IMR-90 (cell line): ENCODE data around the gene NDUFAF8. TPM values are rescaled to one million over a fixed set of nuclear protein-coding genes. Genes with fewer than 3 reads are reported as not detected.

ENCODE experiments used
- ATAC-seq: fragments of 200-7000 bp; cut with Tn5 transposase; 2 replicates; pipeline ENCODE4 v1.9.1; 2020; ENCODE audit warnings: low read depth, mild to moderate bottlenecking, moderate library complexity
- BruUV-seq: library from RNA; stranded (reverse); fragments of 400-500 nt; replicated peaks from 2 replicates; lab custom pipeline; 2021; lab: Mats Ljungman, UMichigan
- CTCF ChIA-PET: fragments of 300-600 bp; formaldehyde crosslinking; extraction: SDS; loops from one replicate; lab custom pipeline; 2021; ENCODE audit warnings: antibody characterized with exemption; lab: Yijun Ruan, JAX
- POLR2A ChIA-PET: fragments of 300-600 bp; sonication (Branson Sonifier 250); formaldehyde crosslinking; loops from one replicate; lab custom pipeline; 2022; ENCODE audit warnings: antibody characterized with exemption; ENCODE audit not compliant: unreplicated experiment; lab: Charles Lee
- DNase-seq: peaks from one replicate; pipeline ENCODE4 v3.0.0; 2013
- H2AFZ ChIP-seq: replicated peaks from 2 replicates; pipeline ENCODE3; 2013; ENCODE audit warnings: low read length, mild to moderate bottlenecking; ENCODE audit not compliant: poor library complexity
- H2AK5ac ChIP-seq: 2 replicates; pipeline ENCODE4 v1.6.1; 2013; ENCODE audit warnings: low read depth, low read length, inconsistent platforms
- H2AK9ac ChIP-seq: replicated peaks from 2 replicates; pipeline ENCODE3; 2013; ENCODE audit warnings: mild to moderate bottlenecking, low read depth, low read length, moderate library complexity; ENCODE audit not compliant: poor library complexity
- H2BK120ac ChIP-seq: 2 replicates; pipeline ENCODE4 v1.6.1; 2013; ENCODE audit warnings: low read depth, low read length, inconsistent platforms
- H2BK15ac ChIP-seq: 3 replicates; pipeline ENCODE4 v1.6.1; 2013; ENCODE audit warnings: low read depth, low read length, inconsistent platforms
- H2BK20ac ChIP-seq: 2 replicates; pipeline ENCODE4 v1.6.1; 2013; ENCODE audit warnings: low read depth, mild to moderate bottlenecking, inconsistent platforms, low read length, moderate library complexity
- H2BK5ac ChIP-seq: 2 replicates; pipeline ENCODE4 v1.6.1; 2013; ENCODE audit warnings: mild to moderate bottlenecking, low read depth, low read length, inconsistent platforms; ENCODE audit not compliant: poor library complexity, severe bottlenecking
- H3K14ac ChIP-seq: replicated peaks from 2 replicates; pipeline ENCODE4 v1.6.1; 2013; ENCODE audit warnings: low read depth, low read length, inconsistent platforms
- H3K18ac ChIP-seq: 2 replicates; pipeline ENCODE4 v1.6.1; 2013; ENCODE audit warnings: low read depth, low read length, control low read depth
- H3K23ac ChIP-seq: 2 replicates; pipeline ENCODE4 v1.6.1; 2013; ENCODE audit warnings: low read depth, low read length, inconsistent platforms
- H3K27ac ChIP-seq: 2 replicates; pipeline ENCODE4 v1.5.1; 2013; ENCODE audit warnings: mild to moderate bottlenecking, control low read depth, low read length; ENCODE audit not compliant: insufficient read depth
- H3K27me3 ChIP-seq: 2 replicates; pipeline ENCODE4 v1.6.1; 2013; ENCODE audit warnings: low read length; ENCODE audit not compliant: control insufficient read depth, insufficient read depth
- H3K36me3 ChIP-seq: 2 replicates; pipeline ENCODE4 v1.6.1; 2013; ENCODE audit warnings: low read length, mixed read lengths; ENCODE audit not compliant: control insufficient read depth, insufficient read depth
- H3K4ac ChIP-seq: 2 replicates; pipeline ENCODE4 v1.6.1; 2013; ENCODE audit warnings: low read depth, low read length, inconsistent platforms
- H3K4me1 ChIP-seq: 2 replicates; pipeline ENCODE4 v1.6.1; 2013; ENCODE audit warnings: low read length, mixed read lengths; ENCODE audit not compliant: control insufficient read depth, insufficient read depth
- H3K4me2 ChIP-seq: 2 replicates; pipeline ENCODE4 v1.6.1; 2013; ENCODE audit warnings: low read depth, mild to moderate bottlenecking, control low read depth, low read length, moderate library complexity
- H3K4me3 ChIP-seq: 2 replicates; pipeline ENCODE4 v1.5.1; 2013; ENCODE audit warnings: low read depth, mild to moderate bottlenecking, control low read depth, low read length, moderate library complexity; ENCODE audit not compliant: insufficient read depth
- H3K56ac ChIP-seq: 2 replicates; pipeline ENCODE4 v1.6.1; 2013; ENCODE audit warnings: low read length, inconsistent platforms; ENCODE audit not compliant: insufficient read depth; ENCODE audit errors: extremely low read depth
- H3K79me1 ChIP-seq, 2 experiments: 2 replicates each; pipeline ENCODE4 v1.6.1; 2013; ENCODE audit warnings: low read length in 2 of 2, inconsistent platforms in 1 of 2, low read depth in 1 of 2
- H3K9ac ChIP-seq: 2 replicates; pipeline ENCODE4 v1.6.1; 2013; ENCODE audit warnings: low read depth, low read length, control low read depth
- H3K9me1 ChIP-seq: 2 replicates; pipeline ENCODE4 v1.6.1; 2013; ENCODE audit warnings: low read length, inconsistent platforms; ENCODE audit not compliant: insufficient read depth
- H3K9me3 ChIP-seq: 2 replicates; pipeline ENCODE4 v1.6.1; 2013; ENCODE audit warnings: low read length; ENCODE audit not compliant: control insufficient read depth, insufficient read depth
- H4K20me1 ChIP-seq: 2 replicates; pipeline ENCODE4 v1.6.1; 2013; ENCODE audit warnings: low read length, inconsistent platforms; ENCODE audit not compliant: insufficient read depth
- H4K5ac ChIP-seq: 2 replicates; pipeline ENCODE4 v1.6.1; 2013; ENCODE audit warnings: mild to moderate bottlenecking, low read depth, low read length, control low read depth
- H4K8ac ChIP-seq, 2 experiments: 2 replicates each; pipeline ENCODE4 v1.6.1; 2013; ENCODE audit warnings: low read depth in 2 of 2, low read length in 2 of 2, control low read depth in 1 of 2, inconsistent platforms in 1 of 2
- H4K91ac ChIP-seq: 2 replicates; pipeline ENCODE4 v1.6.1; 2013; ENCODE audit warnings: low read depth, low read length, inconsistent platforms; ENCODE audit not compliant: insufficient read depth
- BHLHE40 ChIP-seq: fragments of 150-350 bp; IDR thresholded peaks from 2 replicates; pipeline ENCODE4 v1.6.1; 2016; ENCODE audit warnings: mild to moderate bottlenecking, low read depth, low read length
- CEBPB ChIP-seq: IDR thresholded peaks from 2 replicates; pipeline ENCODE4 v1.6.1; 2012; ENCODE audit warnings: low read depth, low read length, improper control_type of control experiment
- CHD1 ChIP-seq: IDR thresholded peaks from 2 replicates; pipeline ENCODE4 v1.6.1; 2012; ENCODE audit warnings: low read depth, low read length, improper control_type of control experiment
- CTCF ChIP-seq: conservative IDR thresholded peaks from 2 replicates; pipeline ENCODE4 v1.5.1; 2012; ENCODE audit warnings: mild to moderate bottlenecking, low read depth, low read length, improper control_type of control experiment
- MAZ ChIP-seq: IDR thresholded peaks from 2 replicates; pipeline ENCODE4 v1.6.1; 2012; ENCODE audit warnings: low read depth, mild to moderate bottlenecking, low read length, improper control_type of control experiment, moderate library complexity, borderline replicate concordance
- MXI1 ChIP-seq: IDR thresholded peaks from 2 replicates; pipeline ENCODE4 v1.6.1; 2012; ENCODE audit warnings: low read depth, mild to moderate bottlenecking, low read length, moderate library complexity, borderline replicate concordance
- POLR2A ChIP-seq: IDR thresholded peaks from 2 replicates; pipeline ENCODE4 v1.6.1; 2012; ENCODE audit warnings: mild to moderate bottlenecking, low read depth, low read length
- RCOR1 ChIP-seq: IDR thresholded peaks from 2 replicates; pipeline ENCODE4 v1.6.1; 2012; ENCODE audit warnings: mild to moderate bottlenecking, low read length, improper control_type of control experiment; ENCODE audit not compliant: insufficient replicate concordance
- RFX5 ChIP-seq: IDR thresholded peaks from 2 replicates; pipeline ENCODE4 v1.8.0; 2012; ENCODE audit warnings: low read depth, mild to moderate bottlenecking, low read length, moderate library complexity
- WGBS, 2 experiments: methylation state at CpG; one replicate each; pipeline versions ENCODE4 v1.1.5 to v1.1.7; 2013; ENCODE audit warnings: missing lambda C conversion rate in 2 of 2; ENCODE audit not compliant: insufficient read length in 1 of 2; ENCODE audit errors: extremely low coverage in 2 of 2; 5-methylcytosine and 5-hydroxymethylcytosine counted together
- dilution Hi-C: fragments of 300-500 bp; cut with HindIII; formaldehyde crosslinking; loops from one replicate; pipeline ENCODE4 v1.14.3; 2018; ENCODE audit warnings: low sequenced_read_pairs; ENCODE audit not compliant: unreplicated experiment
- in situ Hi-C: fragments of 300-500 bp; cut with MboI; formaldehyde crosslinking; loops from 3 replicates; pipeline ENCODE4 v1.14.3; 2019; ENCODE audit warnings: low sequenced_read_pairs, inconsistent platforms, mixed read lengths
- intact Hi-C: fragments of 100-400 bp; cut with micrococcal nuclease; formaldehyde crosslinking; loops from 2 replicates; pipeline ENCODE4 v1.10.0; 2022
- polyA plus RNA-seq, 3 experiments: library from polyadenylated mRNA; depleted of rRNA; stranded (reverse); fragments of >200 nt; gene quantifications; 2 replicates each; pipeline ENCODE4 v1.2.3, GENCODE V29; 2012; ENCODE audit warnings: low replicate concordance in 1 of 3
- total RNA-seq: library from RNA; depleted of rRNA; stranded (reverse); fragments of >200 nt; gene quantifications from 2 replicates; pipeline ENCODE4 v1.2.3, GENCODE V29; 2012

NDUFAF8 gene
- total and polyA plus RNA-seq, 2 of the 4 experiments (the other 2 are of a cell fraction) = 11.1 to 65.0 TPM

GRCh38 chr17:81193051-81193410, 46.1 kb upstream of the NDUFAF8 start:
- Histone ChIP-seq H3K27me3 (no peaks in the 10 kb centered on the region), H3K14ac (no peak overlapping the region), H2AK9ac (no peak overlapping the region), H3K56ac (no peak overlapping the region), H3K23ac (no peak overlapping the region), H4K20me1 (no peaks in the 10 kb centered on the region; the same call in 1 of the 2 replicates), H3K4ac (no peak overlapping the region), H3K18ac (no peak overlapping the region), H2AFZ (no peak overlapping the region), H4K91ac (no peak overlapping the region), H4K5ac (no peak overlapping the region), H3K9me1 (no peaks in the 10 kb centered on the region), H3K4me2 (no peak overlapping the region), H3K4me3 (no peak overlapping the region), H3K9me3 (no peaks in the 10 kb centered on the region), H2BK5ac (no peak overlapping the region), H3K4me1 (no peaks in the 10 kb centered on the region), H2BK20ac (no peak overlapping the region), H3K9ac (no peak overlapping the region), H4K8ac (no peak overlapping the region), H2BK120ac (no peak overlapping the region), H2AK5ac (no peak overlapping the region), H2BK15ac (no peak overlapping the region), H3K36me3 (peaks cover 11% of the 10 kb centered on the region), H3K27ac (no peak overlapping the region), H3K79me1 (no peaks in the 10 kb centered on the region)
- CTCF ChIA-PET = no interaction called here
- ATAC-seq (no peak), DNase-seq (no peak)
- POLR2A ChIA-PET = no interaction called here
- dilution Hi-C loops = no loop called here
- no peak for TF ChIP-seq MAZ
- TF ChIP-seq RFX5 = no peak
- no peak for TF ChIP-seq POLR2A
- no peak for TF ChIP-seq CEBPB
- TF ChIP-seq CTCF = no peak
- TF ChIP-seq BHLHE40 = no peak
- no peak for TF ChIP-seq MXI1
- no peak for TF ChIP-seq RCOR1
- no peak for TF ChIP-seq CHD1
- BruUV-seq = no TSS peak
- intact Hi-C loops = no loop called here
- in situ Hi-C loops = no loop called here
- 93% methylated on average over 10 of the region's 17 CpGs; no CpG with 5 or more reads in 1 of the 2 experiments for WGBS, 2 experiments
